Suppressor macrophage treated with lipopolysaccharide for 4 hours (primary cell): ENCODE data around the gene MAP1A.

Experiments
- DNase-seq: peaks from one replicate; pipeline ENCODE4 v3.0.0-alpha.2; 2020

Gene MAP1A

DNA sequence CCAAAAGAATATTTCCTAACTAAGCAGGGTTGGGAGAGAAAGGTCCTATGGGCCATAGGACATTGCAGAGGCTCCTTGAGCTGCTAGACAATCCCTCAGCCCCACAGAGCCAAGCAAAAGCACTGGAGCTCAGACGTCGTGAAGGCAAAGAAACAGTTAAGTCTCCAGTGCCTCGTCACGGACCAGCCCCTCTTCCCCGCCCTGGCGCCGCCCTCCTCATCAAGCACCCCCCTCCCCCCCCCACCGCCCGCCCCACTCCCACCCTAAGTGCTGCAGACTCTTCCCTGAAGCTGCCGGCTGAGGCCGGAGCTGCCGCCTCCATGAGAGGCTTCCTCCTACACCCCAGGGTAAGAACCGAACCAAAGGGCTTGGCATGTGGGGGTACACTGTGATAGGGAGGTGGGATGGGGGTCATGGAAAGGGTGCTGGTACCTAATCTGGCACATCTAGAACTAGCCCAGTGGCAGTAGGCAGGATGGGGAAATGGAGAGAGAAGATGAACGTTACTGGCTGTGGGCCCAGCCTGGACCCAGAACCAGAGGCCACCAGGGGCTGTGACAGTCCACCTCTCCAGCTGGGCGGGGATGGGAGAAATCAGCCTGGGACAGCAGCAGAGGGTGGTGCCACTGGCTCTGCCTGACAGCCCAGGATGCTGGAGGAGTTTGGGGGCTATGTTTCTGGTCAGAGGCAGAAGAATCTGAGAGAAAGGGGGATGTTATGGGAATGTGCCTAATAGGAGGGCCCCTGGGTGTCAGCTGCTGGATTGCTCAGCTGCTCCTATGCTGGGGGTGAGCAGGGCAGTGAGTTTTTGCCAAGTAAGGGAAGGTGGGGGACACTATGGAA lies at the start of gene MAP1A:
MAP1A (plus strand) TSS at position 255 of the 843 bp plus-strand sequence. CDS start 3,866 bp downstream, outside the sequence.
- DNase-seq: no peak

DNA sequence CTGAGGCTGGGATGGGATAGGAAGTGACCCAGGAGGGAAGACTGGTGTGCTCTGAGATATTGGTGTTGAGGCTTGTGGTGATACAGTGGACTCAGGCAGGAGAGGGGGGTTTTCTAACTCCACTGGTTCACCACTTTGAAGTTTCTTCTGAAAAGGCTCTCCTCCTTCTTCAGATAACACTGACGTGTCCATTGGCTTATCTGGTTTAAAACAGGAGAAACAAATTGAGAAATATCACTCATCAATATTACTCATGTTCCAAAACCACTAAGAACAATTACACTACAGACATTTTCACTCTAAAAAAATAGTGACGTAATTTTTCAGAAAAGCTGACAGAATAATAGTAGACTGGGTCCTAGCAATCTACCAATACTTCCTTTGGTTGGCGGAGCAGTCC lies 47.5 kb upstream of the MAP1A start:
- no peak for DNase-seq

- no peak for DNase-seq
These were observed 45.4 kb upstream of the MAP1A start for GRCh38 chr15:43471975-43472374.

- no peak for DNase-seq
These were observed 43.5 kb upstream of the MAP1A start for GRCh38 chr15:43473885-43474284.

DNA sequence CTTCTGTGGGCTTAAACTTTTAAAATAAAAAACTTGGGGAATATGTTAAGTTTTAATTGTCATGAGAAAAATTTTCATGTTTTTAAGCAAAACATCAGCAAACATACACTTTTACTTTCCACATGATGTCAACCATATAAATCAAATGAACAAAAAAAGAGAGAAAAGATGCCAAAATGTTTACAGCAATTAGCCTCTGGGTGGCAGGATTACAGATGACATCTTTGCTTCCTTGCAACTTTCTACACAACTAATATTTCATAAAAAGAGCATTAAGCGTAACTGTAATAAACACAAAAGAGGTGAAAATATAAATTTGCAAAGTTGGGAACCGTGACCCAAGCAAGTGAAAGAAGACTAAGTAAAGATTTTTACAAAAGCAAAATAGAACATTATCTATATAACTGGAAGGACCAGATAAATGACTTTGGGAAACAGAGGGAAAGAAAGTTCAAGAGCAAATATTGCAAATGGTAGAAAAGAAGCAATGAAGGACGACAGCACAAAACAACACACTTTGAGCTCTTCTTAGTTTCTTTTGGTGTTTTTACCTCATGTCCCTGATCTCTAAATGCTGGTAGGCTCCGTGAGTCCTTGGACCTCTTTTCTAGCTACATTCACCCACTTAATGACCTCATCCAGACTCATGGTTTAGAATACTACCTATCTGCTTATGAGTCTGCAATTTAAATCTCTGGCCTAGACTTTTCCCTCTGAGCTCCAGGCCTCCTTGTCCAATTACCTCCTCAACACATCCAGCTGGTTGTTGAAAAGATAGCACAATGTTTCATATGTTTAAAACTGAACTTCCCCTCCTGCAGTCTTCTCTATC lies 33.9 kb upstream of the MAP1A start:
- DNase-seq: no peak

DNA sequence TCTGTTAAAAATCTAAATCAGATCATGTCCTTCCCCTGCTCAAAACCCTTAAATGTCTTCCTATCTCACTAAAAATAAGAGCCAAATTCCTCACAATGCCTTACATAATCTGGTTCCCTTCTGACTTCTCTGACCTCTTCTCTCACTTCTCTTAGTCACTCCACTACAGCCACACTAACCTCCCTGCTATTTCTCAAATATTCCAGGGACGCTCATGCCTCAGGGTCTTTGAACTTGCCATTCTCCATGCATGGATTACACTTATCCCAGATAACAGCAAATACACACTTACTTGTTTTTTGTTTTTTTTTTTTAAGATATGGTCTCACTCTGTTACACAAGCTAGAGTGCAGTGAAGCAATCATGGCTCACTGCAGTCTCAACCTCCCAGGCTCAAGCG lies 33.0 kb upstream of the MAP1A start:
- DNase-seq: peak; percentile 7

GRCh38 chr15:43487271-43487895 lies 30.0 kb upstream of the MAP1A start:
- no peak for DNase-seq

- no peak for DNase-seq
These were observed 28.6 kb upstream of the MAP1A start for GRCh38 chr15:43488790-43489189.

DNA sequence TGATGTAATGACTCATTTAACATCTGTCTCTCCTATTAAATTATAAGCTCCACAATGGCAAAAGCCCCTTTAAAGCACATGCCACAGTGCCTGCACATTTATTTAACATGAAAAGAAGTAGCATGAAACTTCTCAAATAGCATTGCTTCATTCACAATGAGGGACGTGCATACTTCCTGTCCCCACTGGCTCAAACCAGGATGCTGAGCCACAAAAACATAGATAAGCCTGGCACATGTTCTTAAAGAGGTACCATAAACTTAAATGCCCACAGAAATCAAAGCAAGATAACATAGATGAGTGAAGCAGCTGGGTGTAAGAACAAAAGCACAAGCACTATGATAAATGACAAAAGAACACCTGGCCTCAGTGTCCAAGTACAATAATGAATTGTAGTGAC lies 28.2 kb upstream of the MAP1A start:
- DNase-seq: no peak

DNA sequence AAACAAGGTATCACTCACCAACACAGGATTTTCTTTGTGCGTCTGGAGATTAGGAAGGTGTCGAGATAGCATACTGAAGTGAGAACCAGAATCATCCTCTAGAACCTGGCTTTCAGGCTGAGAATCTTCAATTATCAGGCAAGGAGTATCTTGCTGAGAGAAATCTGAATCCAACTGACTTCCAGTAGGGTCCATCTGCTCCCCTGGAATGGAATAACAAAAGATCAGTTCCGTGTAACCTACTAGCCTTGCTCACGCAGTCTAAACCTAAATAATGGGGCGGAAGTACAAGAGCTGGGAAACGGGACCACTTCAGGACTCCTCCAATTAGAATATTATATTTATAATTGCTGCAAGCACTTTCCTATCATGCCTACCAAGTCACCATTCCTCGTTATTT lies 25.1 kb upstream of the MAP1A start:
- DNase-seq: no peak

GRCh38 chr15:43492673-43493601 lies 24.5 kb upstream of the MAP1A start, which contains the start of gene TP53BP1:
TSS of gene TP53BP1 (minus strand) at chr15:43493156. CDS start at chr15:43493043, 113 bp downstream.
- DNase-seq: peak; percentile 96

DNA sequence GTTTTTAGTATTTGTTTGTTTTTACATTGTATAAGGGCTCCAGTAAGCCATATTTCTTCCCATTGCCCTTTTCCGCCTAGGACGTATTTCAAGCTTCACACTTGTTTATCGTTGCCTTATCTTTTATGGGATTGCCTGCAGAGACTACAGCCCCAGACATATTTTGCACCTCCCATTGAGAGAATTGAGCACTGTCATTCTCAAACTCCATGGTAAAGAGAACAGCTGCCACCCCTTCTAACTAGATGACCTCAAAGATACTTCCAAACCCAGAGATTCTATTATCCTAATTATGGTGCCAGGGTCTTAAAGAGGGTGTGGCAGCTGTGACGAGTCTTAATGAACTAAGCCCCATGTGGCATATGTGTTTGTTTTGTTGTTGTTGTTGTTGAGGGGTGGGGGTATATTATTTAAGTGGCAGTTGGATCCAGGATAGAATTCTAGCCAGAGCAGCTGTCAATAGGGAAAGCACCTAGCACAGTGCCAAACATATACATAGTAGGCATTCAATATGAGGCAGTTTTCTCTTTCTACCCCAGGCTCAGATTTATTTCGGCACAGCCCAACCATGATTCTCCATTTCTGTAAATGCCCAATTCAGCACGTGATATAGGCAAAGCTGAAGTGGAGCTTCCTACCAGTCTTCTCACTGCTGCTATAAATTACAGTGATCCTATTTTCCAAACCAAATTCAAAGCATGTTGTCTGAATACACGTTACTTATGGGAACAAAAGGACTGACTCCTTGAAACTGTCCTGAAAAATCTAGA lies 23.5 kb upstream of the MAP1A start:
- no peak for DNase-seq

DNA sequence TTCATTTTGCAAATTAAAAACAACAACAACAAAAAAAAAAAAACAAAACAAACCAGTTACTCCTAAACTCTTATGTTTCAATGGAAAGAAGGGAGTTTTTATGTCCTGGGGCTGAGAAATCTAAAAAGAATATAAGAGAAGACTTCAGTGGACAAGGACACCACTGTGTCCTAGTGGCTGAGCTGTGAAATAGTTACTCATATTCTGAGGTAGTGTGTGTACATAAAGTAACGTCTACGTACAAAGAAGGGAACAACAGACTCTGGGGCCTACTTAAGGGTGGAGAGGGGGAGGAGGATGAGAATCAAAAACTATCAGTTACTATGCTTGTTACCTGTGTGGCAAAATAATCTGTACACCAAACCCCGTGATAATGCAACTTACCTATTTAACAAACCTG lies 18.4 kb upstream of the MAP1A start:
- DNase-seq: no peak

DNA sequence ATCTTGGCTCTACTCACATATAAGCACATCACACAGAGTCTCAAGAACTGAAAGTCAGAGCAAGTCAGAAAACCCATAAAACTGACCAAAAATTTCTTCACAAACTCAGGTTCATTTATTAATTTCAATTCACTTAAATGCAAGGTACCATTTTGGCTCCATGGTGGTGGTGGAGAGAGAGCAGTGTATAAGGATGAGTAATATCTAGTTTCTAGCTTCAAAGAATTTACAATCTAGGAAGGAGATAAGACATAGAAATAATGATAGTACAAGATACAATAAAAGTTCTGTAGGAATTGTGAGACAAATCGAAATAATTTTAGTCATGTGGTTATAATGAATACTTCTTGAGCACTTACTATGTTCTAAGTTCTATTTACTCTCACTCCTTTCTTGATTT lies 17.8 kb upstream of the MAP1A start:
- DNase-seq: no peak

- DNase-seq: no peak
These were observed 11.7 kb upstream of the MAP1A start for GRCh38 chr15:43505738-43506137.

GRCh38 chr15:43508421-43508820 lies 9.0 kb upstream of the MAP1A start:
- no peak for DNase-seq

GRCh38 chr15:43508991-43509659 lies 8.3 kb upstream of the MAP1A start:
- DNase-seq: no peak

- DNase-seq: no peak
These were observed 7.7 kb upstream of the MAP1A start for GRCh38 chr15:43509660-43510199.

DNA sequence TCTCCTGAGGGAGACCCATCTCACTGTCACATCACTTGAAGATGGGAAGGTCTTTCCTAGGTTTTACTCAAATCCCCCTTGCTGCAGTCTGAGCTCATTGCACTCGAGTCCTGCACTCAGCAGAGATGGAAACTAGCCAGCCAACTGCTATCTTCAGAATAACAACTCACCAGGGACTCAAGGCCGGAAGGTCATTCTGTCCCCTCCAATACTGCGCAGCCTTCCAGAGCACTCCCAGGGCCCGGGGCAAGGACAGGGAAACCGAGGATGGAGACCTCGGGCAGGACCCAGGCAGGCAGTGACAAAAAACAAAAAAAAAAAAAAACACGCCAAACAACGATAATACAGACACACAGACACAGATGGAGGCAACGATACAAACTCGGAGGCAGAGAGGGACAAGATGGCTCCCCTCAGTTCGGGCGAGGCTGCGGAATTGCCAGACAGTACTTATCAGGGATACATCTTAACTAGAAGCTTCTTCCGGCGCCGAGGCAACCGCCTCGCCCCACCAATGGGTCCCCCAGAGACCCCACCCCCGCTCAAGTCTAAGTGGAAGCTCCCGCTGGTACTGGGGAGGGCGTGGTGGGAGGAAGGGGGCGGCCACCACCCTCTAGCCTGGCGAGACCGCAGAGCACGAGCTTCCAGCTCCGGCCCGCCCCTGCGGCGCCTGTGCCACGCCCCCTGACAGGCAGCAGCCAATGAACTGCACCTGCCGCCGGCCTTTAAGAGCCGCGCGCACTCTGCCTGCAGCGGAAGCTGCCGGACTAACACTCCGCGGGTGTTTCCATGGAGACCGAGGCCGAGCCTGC lies 7.0 kb upstream of the MAP1A start:
- DNase-seq: peak; percentile 98
